ENCODE data around the gene RAPGEFL1.

- TF ChIP-seq CTCF (IDR thresholded peaks at IDR 0.05; ENCODE audit: borderline replicate concordance, extremely low read depth, low read length, poor library complexity, severe bottlenecking) (no peak), EZH2 (IDR thresholded peaks at IDR 0.05; ENCODE audit: borderline replicate concordance, low read depth, low read length, severe bottlenecking) (no peak)
Observed at GRCh38 chr17:40182606-40183005, 5.3 kb downstream of the RAPGEFL1 start.

Data from DND-41 (cell line).